RWPE2 (cell line): ENCODE measurements around the gene SLC35G1.

Source experiments
- ATAC-seq: fragments of 200-7000 bp; cut with Tn5 transposase; 3 replicates; pipeline ENCODE4 v1.9.1; 2021; ENCODE audit warnings: low read depth
- DNase-seq: peaks from one replicate; pipeline ENCODE4 v3.0.0-alpha.2; 2020; ENCODE audit warnings: low spot score
- H3K27ac ChIP-seq: fragments of 450-650 bp; 2 replicates; pipeline ENCODE4 v1.5.1; 2017; ENCODE audit warnings: mild to moderate bottlenecking; ENCODE audit not compliant: poor library complexity, severe bottlenecking
- H3K27me3 ChIP-seq: fragments of 250-450 bp; sonication (Bioruptor Pico); 2 replicates; pipeline ENCODE4 v1.5.1; 2021; ENCODE audit warnings: mild to moderate bottlenecking, moderate library complexity; ENCODE audit not compliant: insufficient read depth, poor library complexity, severe bottlenecking
- H3K36me3 ChIP-seq: fragments of 250-450 bp; sonication (Bioruptor Pico); 2 replicates; pipeline ENCODE4 v1.5.1; 2020; ENCODE audit warnings: low read depth, mild to moderate bottlenecking, moderate library complexity
- H3K4me1 ChIP-seq: fragments of 250-450 bp; sonication (Bioruptor Pico); 2 replicates; pipeline ENCODE4 v1.5.1; 2021; ENCODE audit warnings: mild to moderate bottlenecking, moderate library complexity; ENCODE audit not compliant: insufficient read depth, poor library complexity, severe bottlenecking
- H3K4me3 ChIP-seq: fragments of 250-450 bp; sonication (Bioruptor Pico); 2 replicates; pipeline ENCODE4 v1.5.1; 2021; ENCODE audit warnings: mild to moderate bottlenecking, moderate library complexity; ENCODE audit not compliant: severe bottlenecking
- H3K9me3 ChIP-seq: fragments of 250-450 bp; sonication (Bioruptor Pico); 2 replicates; pipeline ENCODE4 v1.5.1; 2021; ENCODE audit warnings: mild to moderate bottlenecking, moderate library complexity; ENCODE audit not compliant: severe bottlenecking
- TF ChIP-seq, protein P1 (sequence below): fragments of 450-650 bp; IDR thresholded peaks from one replicate; pipeline ENCODE4 v1.5.1; 2017; ENCODE audit warnings: mild to moderate bottlenecking, moderate library complexity; ENCODE audit not compliant: poor library complexity, severe bottlenecking

Gene SLC35G1

DNA sequence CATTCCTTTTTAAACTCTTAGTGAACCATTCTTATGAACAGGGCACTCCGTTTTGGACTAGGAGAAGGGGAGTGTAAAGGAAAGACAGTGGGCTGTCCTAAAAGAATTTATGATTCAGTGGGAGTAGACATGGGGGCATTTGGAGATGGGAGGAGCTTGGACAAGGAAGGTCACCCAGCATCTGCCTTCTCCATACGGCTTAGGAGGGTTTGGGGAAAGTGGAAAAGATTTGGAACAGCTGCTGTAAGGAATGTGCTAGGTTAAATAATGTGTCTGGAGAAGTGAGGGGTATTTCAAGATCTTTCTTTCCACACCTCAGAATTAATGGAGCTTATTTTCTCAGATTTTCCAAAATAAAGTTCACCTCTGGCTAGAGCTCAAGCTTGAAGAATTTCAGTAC lies 24.0 kb downstream of the SLC35G1 start:
- no peaks in the 10 kb centered on the region for H3K27me3 ChIP-seq
- no peaks in the 10 kb centered on the region for H3K36me3 ChIP-seq
- H3K4me1 ChIP-seq = no peaks in the 10 kb centered on the region
- ATAC-seq (no peak), DNase-seq (no peak)
- TF ChIP-seq, protein P1, sequence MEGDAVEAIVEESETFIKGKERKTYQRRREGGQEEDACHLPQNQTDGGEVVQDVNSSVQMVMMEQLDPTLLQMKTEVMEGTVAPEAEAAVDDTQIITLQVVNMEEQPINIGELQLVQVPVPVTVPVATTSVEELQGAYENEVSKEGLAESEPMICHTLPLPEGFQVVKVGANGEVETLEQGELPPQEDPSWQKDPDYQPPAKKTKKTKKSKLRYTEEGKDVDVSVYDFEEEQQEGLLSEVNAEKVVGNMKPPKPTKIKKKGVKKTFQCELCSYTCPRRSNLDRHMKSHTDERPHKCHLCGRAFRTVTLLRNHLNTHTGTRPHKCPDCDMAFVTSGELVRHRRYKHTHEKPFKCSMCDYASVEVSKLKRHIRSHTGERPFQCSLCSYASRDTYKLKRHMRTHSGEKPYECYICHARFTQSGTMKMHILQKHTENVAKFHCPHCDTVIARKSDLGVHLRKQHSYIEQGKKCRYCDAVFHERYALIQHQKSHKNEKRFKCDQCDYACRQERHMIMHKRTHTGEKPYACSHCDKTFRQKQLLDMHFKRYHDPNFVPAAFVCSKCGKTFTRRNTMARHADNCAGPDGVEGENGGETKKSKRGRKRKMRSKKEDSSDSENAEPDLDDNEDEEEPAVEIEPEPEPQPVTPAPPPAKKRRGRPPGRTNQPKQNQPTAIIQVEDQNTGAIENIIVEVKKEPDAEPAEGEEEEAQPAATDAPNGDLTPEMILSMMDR = no peak
- no peak overlapping the region for H3K27ac ChIP-seq
- no peak overlapping the region for H3K4me3 ChIP-seq
- H3K9me3 ChIP-seq = no peaks in the 10 kb centered on the region

DNA sequence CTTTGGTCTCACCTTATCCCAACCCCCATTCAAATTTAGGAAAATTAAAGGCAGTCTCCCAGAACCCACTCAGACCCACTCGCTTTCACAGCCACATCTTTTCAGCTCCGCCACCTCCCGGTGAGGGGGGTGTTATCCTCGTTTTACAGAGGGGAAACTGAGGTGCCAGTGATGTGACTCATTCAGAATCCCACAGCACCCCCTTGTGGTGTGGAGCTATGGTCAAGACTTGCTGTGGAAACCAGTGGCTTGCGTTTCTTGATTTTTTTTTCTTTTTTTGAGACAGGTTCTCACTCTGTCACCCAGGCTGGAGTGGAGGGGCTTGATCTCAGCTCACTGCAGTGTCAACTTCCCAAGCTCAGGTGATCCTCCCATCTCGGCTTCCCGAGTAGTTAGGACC lies 27.6 kb downstream of the SLC35G1 start:
- TF ChIP-seq, protein P1 = peak; percentile 19
- no peaks in the 10 kb centered on the region for H3K4me1 ChIP-seq
- H3K4me3 ChIP-seq = no peak overlapping the region
- no peaks in the 10 kb centered on the region for H3K27me3 ChIP-seq
- DNase-seq (no peak), ATAC-seq (no peak)
- no peak overlapping the region for H3K27ac ChIP-seq
- no peaks in the 10 kb centered on the region for H3K9me3 ChIP-seq
- no peaks in the 10 kb centered on the region for H3K36me3 ChIP-seq

DNA sequence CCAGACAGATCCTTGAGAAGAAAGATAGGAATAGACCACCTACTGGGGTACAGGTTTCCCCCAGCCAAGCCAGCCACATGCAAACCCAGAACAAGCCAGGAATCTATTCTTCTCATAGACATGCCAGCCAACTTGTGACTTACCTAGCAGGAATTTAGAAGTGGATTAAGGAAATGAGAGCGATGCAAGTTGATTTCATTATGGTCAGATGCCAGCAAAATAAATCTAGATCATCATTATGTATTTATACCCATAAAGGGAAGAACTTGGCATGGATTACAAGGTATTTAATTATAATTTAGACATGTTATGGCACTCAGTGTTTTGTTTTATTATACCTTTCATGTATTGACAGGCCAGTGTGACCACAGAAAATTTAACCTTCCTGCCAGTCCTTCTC lies 32.8 kb downstream of the SLC35G1 start:
- H3K4me1 ChIP-seq = no peaks in the 10 kb centered on the region
- H3K27me3 ChIP-seq = no peaks in the 10 kb centered on the region
- no peak overlapping the region for H3K27ac ChIP-seq
- no peak overlapping the region for H3K4me3 ChIP-seq
- H3K9me3 ChIP-seq = no peaks in the 10 kb centered on the region
- H3K36me3 ChIP-seq = no peaks in the 10 kb centered on the region
- DNase-seq (no peak), ATAC-seq (0 out of 3 replicates have a peak, but pooled peaks have one; percentile 42)
- TF ChIP-seq, protein P1 = no peak

DNA sequence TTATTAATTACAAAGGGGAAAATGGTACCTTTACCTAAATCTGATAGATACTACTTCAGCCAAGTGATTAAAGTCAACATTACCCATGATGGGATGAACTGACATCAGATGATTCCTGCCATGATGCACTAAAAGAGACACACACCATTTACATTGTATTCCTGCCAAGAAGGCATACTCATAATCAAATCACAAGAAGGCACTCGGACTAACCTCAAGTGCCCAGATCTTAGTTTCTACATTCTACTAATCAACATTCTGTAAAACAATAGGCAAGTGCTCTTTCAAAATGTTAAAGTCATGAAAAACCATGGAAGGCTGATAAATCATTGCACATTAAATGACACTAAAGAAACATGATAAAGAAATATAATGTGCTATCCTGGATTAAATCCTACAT lies 44.4 kb downstream of the SLC35G1 start:
- Histone ChIP-seq H3K4me3 (no peak overlapping the region), H3K27ac (no peak overlapping the region), H3K27me3 (no peaks in the 10 kb centered on the region), H3K4me1 (no peaks in the 10 kb centered on the region), H3K36me3 (no peaks in the 10 kb centered on the region), H3K9me3 (no peaks in the 10 kb centered on the region)
- TF ChIP-seq, protein P1 = no peak
- no peak for ATAC-seq
- no peak for DNase-seq

DNA sequence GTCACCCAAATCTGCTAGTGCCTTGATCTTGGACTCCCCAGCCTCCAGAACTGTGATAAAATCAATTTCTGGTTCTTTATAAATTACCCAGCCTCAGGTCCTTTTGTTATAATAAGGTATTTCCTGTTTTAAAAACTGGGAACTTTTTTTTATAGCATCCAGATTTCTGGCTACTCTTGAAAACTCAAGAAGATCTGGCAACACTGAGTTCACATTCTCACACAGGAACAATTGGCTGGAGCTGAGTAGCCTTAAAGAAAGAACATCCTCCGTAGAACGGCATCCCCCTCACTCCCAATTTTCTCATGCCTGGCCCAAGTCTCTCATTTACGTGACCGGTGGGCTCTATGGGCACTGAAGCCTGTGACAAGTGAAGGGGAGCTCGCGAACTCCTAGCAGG lies 47.1 kb downstream of the SLC35G1 start:
- Histone ChIP-seq H3K27me3 (no peaks in the 10 kb centered on the region), H3K4me1 (no peaks in the 10 kb centered on the region), H3K4me3 (no peak overlapping the region), H3K9me3 (no peaks in the 10 kb centered on the region), H3K27ac (no peak overlapping the region), H3K36me3 (no peaks in the 10 kb centered on the region)
- TF ChIP-seq, protein P1 = no peak
- DNase-seq (no peak), ATAC-seq (no peak)
